NCI-H510A treated with DMSO at 0.1 percent for 48 hours (cell line): ENCODE measurements around the gene MRM1.
A peak's percentile ranks its signal among the peaks of the same experiment; 100 is the strongest.

ENCODE experiments used
- DNase-seq: peaks from one replicate; lab custom pipeline; 2025; lab: John Stamatoyannopoulos, UW

Gene MRM1, protein sequence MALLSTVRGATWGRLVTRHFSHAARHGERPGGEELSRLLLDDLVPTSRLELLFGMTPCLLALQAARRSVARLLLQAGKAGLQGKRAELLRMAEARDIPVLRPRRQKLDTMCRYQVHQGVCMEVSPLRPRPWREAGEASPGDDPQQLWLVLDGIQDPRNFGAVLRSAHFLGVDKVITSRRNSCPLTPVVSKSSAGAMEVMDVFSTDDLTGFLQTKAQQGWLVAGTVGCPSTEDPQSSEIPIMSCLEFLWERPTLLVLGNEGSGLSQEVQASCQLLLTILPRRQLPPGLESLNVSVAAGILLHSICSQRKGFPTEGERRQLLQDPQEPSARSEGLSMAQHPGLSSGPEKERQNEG

DNA sequence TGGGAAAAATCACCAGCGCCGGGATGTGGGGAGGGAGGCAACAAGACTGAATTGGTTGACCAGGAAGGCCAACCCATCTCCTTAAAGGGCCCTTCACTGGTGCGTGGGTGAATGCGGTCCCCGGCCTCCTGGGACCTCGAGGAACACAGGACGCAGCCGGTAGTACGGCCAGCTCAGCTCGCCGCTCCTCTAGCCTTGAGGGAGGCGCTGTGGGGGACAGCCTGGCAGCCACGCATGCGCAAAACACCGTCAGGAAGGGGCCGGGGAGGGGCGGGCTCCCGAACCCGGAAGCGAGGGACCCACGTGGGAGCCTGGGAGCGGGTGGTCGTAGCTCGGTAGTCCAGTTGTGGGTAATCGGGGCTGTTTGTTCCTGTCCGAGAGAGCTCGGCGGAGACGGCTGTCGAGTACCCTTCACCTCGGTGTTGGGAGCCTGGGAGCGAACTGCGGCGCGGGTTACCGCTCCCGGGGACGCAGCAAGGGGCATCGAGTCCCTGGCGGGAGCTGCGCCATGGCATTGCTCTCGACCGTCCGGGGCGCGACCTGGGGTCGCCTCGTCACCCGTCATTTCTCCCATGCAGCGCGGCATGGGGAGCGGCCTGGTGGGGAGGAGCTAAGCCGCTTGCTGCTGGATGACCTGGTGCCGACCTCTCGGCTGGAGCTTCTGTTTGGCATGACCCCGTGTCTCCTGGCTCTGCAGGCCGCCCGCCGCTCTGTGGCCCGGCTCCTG, at the start of gene MRM1:
MRM1 (plus strand) TSS at position 281 of the 727 bp plus-strand sequence; CDS start at position 509, 228 bp downstream.
- DNase-seq = peak; percentile 82

DNA sequence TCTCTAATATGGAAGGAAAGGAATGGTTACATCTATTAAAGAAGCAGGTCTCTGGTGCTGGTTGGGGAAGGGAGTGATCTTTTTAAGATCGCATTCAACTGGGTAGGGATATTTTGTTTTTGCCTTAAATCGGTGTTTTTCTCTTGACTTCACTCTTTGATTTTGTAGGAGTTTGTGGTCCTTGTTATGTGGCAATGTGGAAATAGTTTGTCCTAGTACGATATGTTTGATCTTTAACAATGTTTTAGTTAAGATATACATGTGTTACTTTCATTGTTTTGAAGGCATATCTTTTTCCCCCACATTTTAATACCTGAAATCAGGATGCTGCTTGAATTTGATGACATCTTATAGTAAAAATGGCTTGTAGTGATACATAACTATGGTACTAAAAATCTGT, 47.9 kb upstream of the MRM1 start:
- DNase-seq = no peak

DNA sequence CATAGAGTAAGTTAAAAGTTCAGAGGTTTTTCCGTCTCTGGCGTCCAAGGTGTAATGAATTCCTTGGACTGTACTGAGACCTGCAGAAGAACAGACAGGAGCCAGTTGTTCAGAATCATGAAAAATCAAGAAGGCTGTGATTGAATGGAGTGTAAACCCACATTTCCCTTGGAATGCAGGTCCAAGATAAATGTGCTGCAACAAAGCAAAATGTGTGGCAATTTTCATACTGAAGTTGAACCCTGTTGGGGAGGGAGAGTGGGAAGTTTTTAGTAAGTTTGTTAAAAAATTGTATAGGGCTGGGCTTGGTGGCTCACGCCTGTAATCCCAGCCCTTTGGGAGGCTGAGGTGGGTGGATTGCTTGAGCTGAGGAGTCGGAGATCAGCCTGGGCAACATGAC, 35.3 kb upstream of the MRM1 start:
- no peak for DNase-seq

DNA sequence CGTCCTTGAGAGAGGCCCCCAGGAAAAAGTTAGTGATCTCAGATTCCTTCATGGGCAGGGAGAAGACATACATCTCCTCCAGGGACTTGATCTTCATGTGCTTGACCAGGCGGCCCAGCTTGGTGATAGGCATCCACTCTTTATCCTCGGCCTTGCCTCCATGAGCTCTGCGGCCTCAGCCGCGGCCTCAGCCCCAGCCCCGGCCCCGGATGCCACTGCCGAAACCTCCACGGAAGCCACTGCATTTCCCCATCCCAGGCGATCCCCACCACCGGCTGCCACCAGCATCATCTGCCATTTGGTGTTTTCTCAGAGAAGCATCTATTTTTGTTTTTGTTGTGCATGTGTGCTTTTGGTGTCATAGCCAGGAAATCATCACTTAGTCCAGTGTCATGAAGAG, 26.4 kb upstream of the MRM1 start:
- DNase-seq = no peak

DNA sequence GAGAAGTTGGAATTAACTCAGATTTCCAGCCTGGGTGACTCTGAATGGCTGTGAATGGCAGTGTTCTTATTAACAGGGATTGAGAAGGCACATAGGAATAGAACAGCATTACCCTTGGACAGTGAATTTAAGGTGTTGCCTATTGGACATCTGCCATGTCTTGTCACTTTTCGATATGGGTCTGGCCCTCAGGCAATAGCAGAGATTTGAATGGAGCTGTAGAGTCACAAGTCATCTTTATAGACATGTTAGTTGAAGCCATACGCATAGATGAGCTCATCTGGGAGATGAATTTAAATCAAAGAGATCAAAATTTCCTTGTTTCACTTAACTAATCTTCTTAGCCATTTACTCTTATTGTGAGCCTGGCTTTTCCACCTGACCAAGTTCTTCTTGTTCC, 24.6 kb upstream of the MRM1 start:
- no peak for DNase-seq

DNA sequence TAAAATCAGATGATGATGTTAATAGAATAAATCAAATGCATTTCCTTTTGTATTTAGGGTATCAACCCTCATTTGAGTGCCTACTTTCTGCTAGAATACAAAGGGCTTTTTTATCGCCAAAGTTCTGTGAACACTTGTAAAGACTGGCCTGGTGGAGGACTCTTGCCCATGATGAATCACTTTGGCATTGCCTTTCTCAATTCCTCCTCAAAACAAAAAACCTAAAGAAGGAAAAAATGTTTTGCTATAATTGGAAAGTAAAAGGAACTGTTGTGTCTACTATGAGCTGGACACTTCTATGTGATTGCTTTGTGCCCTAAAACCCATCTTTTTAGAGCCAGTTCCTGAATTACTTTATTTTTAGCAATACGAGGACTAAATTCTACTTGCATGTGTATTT, 22.7 kb upstream of the MRM1 start:
- DNase-seq = no peak

DNA sequence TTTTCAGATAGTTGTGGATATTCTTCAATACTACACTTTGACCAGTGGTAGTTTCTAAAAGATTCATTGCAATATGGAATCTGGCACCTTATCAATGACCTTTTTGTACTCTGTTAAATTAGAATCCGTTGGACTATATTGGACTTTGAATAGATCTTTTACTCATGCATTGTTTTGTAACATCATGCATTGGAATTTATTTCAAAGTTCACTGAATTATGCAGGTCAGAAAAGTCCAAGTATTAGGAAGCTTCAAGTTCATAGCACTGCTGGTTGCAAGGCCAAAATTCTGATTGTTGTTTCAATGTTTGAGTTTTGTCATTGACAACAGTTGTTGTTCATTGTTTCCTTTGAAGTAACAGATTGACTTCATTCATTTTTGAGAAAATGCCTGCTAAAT, 17.6 kb upstream of the MRM1 start:
- DNase-seq = no peak

DNA sequence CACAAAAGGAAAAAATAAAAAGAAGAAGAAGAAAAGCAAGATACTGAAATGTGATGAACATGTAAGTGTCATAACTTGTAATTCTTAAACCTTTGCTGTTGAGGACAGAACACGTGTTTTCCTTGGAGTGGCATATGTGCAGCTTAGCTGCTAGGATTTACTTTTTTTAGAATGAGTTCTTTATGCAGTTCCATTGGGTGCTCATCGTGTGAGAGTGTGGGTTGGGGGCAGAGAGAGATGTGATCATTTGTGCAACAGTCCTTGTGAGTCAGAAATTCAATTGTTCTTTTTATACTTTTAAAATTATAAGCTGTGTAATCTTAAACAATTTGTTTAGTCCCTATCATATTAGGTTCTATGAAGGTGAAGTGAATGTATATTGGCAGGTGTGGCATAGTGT, 15.2 kb upstream of the MRM1 start:
- no peak for DNase-seq

DNA sequence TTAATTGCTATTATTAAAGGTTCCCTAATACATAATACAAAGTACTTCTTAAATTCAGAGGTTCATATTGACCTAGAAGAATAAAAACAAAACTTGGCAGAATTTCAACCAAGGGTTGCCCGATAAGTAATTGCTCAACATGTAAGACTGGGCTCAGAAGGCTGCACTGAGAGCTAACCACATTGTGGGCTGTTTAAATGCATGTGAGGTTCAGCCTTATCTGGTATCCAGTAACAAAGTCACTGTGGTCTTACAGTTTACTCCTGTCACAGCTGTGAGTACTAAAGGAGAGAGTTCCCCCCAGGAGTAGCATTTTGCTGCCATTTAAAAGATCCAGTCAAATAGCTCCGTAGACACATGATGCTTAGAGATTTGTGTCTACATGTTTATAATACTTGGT, 11.3 kb upstream of the MRM1 start:
- no peak for DNase-seq

DNA sequence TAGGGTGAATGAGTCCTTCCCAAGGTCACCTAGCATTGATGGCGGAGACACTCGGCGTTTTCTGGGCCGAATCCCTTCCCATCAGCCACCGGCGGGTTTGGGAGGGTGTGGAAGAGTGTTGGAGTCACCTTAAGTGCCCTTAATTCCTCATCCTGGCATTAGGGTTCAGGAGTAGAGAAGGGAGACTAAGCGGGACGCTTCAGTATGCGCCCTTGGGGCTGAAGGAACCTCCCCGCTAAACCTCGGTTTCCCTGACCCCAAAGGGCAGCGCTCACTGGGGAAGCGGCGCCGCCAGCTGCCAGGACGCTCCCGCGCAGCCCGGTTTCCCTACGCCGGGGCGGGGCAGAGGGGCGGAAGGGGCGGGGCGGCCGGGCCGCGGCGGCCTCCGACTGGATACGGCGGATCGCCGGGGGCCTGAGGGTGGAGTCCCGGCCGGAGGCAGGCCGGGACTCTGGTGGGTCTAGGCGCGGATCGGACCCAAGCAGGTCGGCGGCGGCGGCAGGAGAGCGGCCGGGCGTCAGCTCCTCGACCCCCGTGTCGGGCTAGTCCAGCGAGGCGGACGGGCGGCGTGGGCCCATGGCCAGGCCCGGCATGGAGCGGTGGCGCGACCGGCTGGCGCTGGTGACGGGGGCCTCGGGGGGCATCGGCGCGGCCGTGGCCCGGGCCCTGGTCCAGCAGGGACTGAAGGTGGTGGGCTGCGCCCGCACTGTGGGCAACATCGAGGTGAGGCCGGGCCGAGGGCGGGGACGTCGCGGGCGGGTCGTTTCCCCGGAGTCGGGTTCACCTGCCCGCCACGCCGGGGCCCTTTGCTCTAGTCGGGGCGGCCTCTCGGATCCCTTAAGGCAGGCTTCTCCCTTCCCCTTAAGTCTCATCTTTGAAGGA, 9.7 kb upstream of the MRM1 start, which contains the start of gene DHRS11:
DHRS11 (plus strand) TSS at position 446 of the 882 bp plus-strand sequence; CDS start at position 577, 131 bp downstream.
- DNase-seq = peak; percentile 60

DNA sequence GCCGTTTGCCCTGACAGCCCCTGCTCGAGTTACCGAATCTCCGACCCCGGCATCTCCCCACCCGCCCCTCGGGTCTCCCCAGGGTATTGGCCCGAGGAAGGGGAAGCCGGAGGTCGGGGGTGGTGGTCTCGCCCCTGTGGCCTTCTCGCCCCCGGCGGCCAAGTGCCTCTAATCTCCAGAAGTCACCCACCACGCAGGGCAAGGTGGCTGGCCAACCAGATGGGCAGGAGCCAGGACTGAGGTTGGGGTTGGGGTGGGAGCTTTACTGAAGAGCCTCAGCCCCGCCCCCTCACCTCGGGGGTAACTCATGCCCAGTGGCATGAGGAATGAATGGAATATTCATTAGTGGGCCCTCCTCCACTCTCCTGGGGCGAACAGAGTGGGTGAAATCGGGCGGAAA, 9.1 kb upstream of the MRM1 start:
- peak; percentile 24 for DNase-seq

DNA sequence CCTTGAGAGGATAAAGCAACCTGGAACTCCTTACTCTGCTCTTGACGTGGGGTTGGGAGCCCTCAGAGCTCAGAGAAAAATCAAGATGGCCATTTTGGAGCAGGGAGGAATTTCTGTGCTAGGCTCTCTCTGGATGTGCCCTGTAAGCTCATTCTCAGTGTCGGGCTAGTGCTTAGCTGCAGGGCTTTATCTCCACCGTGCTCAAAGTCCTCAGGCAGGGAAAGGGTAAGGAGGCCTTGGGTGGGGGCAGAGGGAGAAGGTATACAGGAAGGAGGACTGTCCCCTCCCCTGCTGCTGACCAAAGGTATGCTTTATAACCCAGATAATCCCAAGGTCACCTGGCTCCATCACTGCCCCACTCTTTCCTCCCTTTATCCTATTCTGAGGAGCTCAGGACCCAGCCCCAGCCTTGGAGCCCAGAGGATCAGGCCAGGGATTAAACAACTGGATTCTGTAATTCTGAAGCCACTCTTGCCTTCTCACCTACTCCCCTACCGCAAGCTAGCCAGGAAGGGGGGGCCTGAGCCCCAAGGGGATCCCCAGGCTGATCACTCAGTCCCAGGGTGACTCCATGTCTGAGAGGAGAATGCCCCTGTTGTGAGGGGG, 8.6 kb upstream of the MRM1 start:
- DNase-seq = no peak

DNA sequence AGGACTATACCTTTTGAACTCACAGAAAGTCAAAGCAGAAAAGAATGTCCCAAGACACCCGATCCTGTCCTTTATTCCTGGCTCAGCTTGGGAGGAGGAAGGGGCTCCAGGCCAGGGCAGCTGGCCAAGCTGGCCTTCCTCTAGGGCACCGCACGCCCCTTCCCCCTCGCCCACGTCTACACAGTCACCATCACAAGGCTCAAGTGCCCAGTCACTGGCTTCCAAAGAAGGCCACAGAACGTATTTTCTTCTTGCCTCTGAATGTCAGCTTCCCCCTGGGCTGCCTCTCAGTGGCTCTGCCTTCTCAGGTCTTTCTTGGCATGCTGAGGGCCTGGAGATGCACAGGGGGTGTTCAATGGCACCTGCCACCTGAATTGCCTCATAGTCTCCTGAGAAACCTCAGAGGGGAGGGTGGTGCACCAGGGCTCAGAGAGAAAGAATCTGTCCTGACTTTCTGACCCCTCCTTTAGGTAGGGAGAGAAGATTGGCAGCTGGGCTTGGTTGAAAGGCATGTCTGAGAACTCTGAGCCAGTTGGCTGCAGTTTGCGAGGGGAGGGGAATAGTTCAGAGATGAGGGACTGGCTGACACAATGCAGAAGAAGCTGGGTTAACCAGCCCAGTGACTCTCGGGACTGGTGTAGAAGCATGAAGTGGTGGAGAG, 7.6 kb upstream of the MRM1 start:
- DNase-seq = no peak

DNA sequence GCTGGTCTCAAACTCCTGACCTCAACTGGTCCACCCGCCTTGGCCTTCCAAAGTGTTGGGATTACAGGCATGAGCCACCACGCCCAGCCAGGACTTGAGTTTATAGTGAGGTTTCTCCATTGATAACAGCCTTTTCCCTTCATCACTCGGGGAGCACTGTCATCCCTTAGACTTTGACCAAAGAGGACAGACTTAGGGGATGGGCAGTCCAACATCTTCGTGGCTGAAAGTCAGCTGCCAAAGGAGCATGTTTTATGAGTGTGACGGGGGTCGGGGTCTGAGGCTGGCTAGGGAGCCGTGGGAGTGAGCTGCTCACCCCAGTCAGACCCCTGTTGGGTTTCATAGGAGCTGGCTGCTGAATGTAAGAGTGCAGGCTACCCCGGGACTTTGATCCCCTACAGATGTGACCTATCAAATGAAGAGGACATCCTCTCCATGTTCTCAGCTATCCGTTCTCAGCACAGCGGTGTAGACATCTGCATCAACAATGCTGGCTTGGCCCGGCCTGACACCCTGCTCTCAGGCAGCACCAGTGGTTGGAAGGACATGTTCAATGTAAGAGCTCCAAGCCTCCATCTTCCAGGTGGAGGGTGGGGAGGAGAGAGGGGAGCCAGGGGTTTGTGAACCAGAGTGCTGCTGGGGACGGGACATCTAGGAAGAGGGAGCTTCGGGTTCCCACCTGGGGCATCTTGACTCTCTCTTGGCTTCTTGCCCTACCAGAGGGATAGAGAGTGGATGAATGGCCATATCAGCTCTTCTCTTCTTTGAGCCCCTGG, 6.6 kb upstream of the MRM1 start:
- no peak for DNase-seq

DNA sequence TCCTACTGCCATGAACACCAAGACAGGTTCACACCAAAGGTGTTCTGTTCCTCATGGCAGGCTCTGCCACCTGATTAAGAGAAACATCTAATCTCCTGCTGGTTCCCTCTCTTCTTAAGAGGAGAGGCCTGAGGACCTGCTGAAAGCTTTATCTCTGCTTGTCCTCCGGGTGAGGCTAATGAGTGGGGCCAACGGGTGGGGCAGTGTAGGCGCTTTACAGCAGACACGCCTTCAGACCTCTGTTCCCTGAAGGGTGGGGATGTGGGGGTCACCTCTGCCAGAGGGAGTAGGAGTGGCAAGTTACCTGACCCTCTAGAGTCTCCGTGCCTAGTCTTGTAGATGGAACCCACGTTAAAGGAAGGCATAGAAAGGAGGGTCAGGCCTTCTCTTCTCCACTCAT, 4.2 kb upstream of the MRM1 start:
- DNase-seq = no peak

DNA sequence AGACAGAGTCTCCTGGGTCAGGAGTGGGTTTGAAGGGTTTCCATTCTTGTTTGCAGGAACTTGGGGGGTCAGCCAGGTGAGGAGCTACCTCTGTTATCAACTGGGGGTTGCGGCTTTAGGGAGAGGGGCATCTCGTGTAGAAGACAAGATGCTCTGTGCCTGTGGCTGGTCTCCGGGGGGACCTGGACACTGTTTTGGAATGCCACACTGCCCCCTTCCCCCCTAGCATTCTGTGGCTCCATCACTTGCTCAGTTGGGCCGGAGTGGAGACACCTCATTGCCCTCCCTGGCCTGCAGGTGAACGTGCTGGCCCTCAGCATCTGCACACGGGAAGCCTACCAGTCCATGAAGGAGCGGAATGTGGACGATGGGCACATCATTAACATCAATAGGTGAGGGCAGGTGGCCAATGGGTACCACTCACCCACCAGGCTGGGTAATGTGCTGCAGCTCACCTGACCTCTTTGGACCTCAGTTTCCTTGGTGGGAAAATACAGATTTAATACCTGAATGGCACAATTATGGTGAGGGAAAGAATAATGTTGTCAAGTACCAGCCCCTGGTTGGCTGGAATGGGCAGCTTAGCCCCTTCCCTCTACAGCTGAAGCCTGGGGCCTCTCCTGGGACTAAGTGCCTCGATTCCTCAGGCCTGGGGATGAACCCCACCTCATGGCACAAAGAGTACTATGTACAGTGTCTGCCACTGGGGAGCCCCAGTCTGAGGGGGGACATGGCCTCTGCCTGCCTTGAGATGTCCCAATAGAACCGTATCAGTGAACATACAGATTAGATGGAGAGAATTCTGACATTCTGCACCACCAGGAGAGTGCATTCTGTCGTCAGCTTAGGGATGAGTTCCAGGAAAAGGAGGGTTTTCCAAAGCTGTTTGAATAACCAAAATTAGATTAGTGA, 3.3 kb upstream of the MRM1 start:
- no peak for DNase-seq

DNA sequence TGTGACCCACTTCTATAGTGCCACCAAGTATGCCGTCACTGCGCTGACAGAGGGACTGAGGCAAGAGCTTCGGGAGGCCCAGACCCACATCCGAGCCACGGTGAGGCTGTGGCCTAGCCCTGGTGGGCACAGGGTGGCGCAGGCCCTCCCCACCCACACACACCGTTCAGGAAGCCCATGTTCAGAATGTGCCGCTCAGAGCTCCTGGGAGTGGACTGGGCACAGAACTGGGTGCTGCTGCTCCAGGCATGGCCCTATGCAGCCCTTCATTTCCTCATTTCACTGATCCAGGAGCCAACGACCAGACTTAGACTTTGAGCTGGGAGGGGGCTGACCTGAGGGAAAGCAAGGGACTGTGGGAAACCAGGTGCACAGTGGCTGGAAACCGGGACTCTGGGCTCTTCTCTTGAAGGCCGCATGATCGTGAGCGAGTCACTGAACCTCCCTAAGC, 2.4 kb upstream of the MRM1 start:
- no peak for DNase-seq

DNA sequence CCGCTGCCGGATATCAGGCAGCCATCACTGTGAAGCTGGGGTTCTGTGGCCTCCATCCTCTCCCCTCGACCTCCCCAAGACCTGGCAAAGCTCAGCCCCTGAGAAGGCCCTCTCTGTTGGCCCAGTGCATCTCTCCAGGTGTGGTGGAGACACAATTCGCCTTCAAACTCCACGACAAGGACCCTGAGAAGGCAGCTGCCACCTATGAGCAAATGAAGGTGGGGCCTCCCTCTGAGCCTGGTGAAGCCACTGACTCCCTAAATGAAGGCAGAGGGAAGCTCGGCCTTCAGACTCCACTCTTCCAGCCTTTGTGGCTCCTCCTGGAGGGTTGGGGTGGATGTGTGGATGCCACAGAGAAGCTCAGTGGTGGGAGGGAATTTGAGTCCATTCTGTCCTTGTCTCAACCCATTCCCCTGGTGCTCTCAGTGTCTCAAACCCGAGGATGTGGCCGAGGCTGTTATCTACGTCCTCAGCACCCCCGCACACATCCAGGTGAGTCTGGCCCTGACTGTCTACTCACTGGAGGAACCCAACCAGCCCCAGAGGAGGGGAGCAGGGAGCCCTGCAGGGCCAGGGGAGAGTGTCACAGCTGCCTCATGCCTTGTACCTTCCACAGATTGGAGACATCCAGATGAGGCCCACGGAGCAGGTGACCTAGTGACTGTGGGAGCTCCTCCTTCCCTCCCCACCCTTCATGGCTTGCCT, 1.7 kb upstream of the MRM1 start:
- DNase-seq = no peak

DNA sequence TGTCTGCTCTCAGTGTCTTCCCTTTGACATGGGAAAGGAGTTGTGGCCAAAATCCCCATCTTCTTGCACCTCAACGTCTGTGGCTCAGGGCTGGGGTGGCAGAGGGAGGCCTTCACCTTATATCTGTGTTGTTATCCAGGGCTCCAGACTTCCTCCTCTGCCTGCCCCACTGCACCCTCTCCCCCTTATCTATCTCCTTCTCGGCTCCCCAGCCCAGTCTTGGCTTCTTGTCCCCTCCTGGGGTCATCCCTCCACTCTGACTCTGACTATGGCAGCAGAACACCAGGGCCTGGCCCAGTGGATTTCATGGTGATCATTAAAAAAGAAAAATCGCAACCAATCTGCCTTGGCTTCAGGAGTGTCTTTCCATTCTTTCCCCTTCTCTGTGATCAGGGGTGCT, 918 bp upstream of the MRM1 start:
- DNase-seq = no peak
